WTC11 (cell line): Measurements from ENCODE around the gene LSM3. TPM values are rescaled to one million over a fixed set of nuclear protein-coding genes. Genes with fewer than 3 reads are reported as not detected.

Experiments used
- ATAC-seq: fragments of 200-7000 bp; cut with Tn5 transposase; 2 replicates; pipeline ENCODE4 v1.10.0; 2021; ENCODE audit warnings: mild to moderate bottlenecking, moderate library complexity
- CTCF ChIA-PET: fragments of 300-600 bp; sonication (Branson Sonifier 250); formaldehyde crosslinking; loops from one replicate; lab custom pipeline; 2021; ENCODE audit warnings: antibody characterized with exemption; lab: Charles Lee
- POLR2A ChIA-PET: fragments of 350-600 bp; sonication (Branson Sonifier 250); formaldehyde crosslinking; loops from one replicate; lab custom pipeline; 2021; ENCODE audit warnings: antibody characterized with exemption; lab: Charles Lee
- DNase-seq: peaks from one replicate; pipeline ENCODE4 v3.0.0; 2021; ENCODE audit warnings: low spot score
- H3K27ac Mint-ChIP-seq: 2 replicates; pipeline ENCODE4 v1.8.0; 2021; ENCODE audit warnings: mixed read lengths
- H3K27me3 Mint-ChIP-seq: 2 replicates; pipeline ENCODE4 v1.8.0; 2021; ENCODE audit warnings: low read depth, mild to moderate bottlenecking, moderate library complexity, mixed read lengths
- H3K36me3 Mint-ChIP-seq: 2 replicates; pipeline ENCODE4 v1.8.0; 2021; ENCODE audit warnings: mixed read lengths
- H3K4me1 Mint-ChIP-seq: 2 replicates; pipeline ENCODE4 v1.8.0; 2022; ENCODE audit warnings: mixed read lengths
- H3K4me3 Mint-ChIP-seq: 2 replicates; pipeline ENCODE4 v1.8.0; 2021; ENCODE audit warnings: mild to moderate bottlenecking, moderate library complexity, mixed read lengths
- H3K9me3 Mint-ChIP-seq: 2 replicates; pipeline ENCODE4 v1.8.0; 2021; ENCODE audit warnings: mixed read lengths
- AR ChIP-seq: fragments of 250-450 bp; sonication (Bioruptor Pico); IDR thresholded peaks from 2 replicates; pipeline ENCODE4 v1.9.0; 2021; ENCODE audit warnings: mild to moderate bottlenecking
- ATF6 ChIP-seq: sonication (generic); formaldehyde crosslinking; IDR thresholded peaks from 2 replicates; pipeline ENCODE4 v1.8.1; 2023; ENCODE audit warnings: mild to moderate bottlenecking, missing genetic modification reagents
- IRF1 ChIP-seq: sonication (generic); formaldehyde crosslinking; IDR thresholded peaks from 2 replicates; pipeline ENCODE4 v1.8.0; 2023; ENCODE audit warnings: missing genetic modification reagents
- NFATC4 ChIP-seq: fragments of 250-450 bp; sonication (Bioruptor Pico); IDR thresholded peaks from 2 replicates; pipeline ENCODE4 v1.9.0; 2021; ENCODE audit warnings: mild to moderate bottlenecking
- TEAD1 ChIP-seq: sonication (generic); formaldehyde crosslinking; IDR thresholded peaks from 2 replicates; pipeline ENCODE4 v1.8.0; 2022; ENCODE audit warnings: mild to moderate bottlenecking, missing genetic modification reagents
- ZNF532 ChIP-seq: fragments of 250-450 bp; sonication (Bioruptor Pico); IDR thresholded peaks from 2 replicates; pipeline ENCODE4 v1.9.0; 2021; ENCODE audit warnings: mild to moderate bottlenecking, borderline replicate concordance
- total RNA-seq: library from RNA; stranded (reverse); gene quantifications from 3 replicates; pipeline ENCODE4 v1.2.3, GENCODE V29; 2021

Gene LSM3
- total RNA-seq, 1 experiment from 2014 or later, result 21.4 TPM

- ATAC-seq, result no peak
Measured at GRCh38 chr3:14239940-14240339, 61.3 kb downstream of the LSM3 start.

More at GRCh38 chr3:14239940-14240339, 61.3 kb downstream of the LSM3 start:
- POLR2A ChIA-PET, result no interaction called here
- CTCF ChIA-PET, result interaction anchor here (1.9 kb wide), 1 partner anchor 36 kb away, joined by 12 read pairs; no protein-coding TSS in a partner anchor
- peaks cover 17% of the 10 kb centered on the region for H3K27me3 Mint-ChIP-seq
- H3K27ac Mint-ChIP-seq, result no peak overlapping the region
- TF ChIP-seq AR (no peak), ZNF532 (CRISPR knock-in tag) (no peak), TEAD1 (CRISPR knock-in tag) (no peak), IRF1 (no peak), ATF6 (CRISPR knock-in tag) (no peak), NFATC4 (CRISPR knock-in tag) (no peak)
- DNase-seq, result no peak
- H3K9me3 Mint-ChIP-seq, result peaks cover 2% of the 10 kb centered on the region
- no peak overlapping the region for H3K4me3 Mint-ChIP-seq
- H3K36me3 Mint-ChIP-seq, result no peaks in the 10 kb centered on the region
- H3K4me1 Mint-ChIP-seq, result no peaks in the 10 kb centered on the region
